ENCODE data around the gene ZNF260.
"Not testable (repeated sequence)": the region's sequence is repeated elsewhere in the genome, so short reads cannot be mapped to it uniquely, and the experiment has no call there.

ZNF260 gene

GRCh38 chr19:36490846-36491245, 37.2 kb downstream of the ZNF260 start:
- not testable (repeated sequence) for DNase-seq (ENCODE audit: low read depth in 2 of 2, low spot score in 1 of 2)

DNA sequence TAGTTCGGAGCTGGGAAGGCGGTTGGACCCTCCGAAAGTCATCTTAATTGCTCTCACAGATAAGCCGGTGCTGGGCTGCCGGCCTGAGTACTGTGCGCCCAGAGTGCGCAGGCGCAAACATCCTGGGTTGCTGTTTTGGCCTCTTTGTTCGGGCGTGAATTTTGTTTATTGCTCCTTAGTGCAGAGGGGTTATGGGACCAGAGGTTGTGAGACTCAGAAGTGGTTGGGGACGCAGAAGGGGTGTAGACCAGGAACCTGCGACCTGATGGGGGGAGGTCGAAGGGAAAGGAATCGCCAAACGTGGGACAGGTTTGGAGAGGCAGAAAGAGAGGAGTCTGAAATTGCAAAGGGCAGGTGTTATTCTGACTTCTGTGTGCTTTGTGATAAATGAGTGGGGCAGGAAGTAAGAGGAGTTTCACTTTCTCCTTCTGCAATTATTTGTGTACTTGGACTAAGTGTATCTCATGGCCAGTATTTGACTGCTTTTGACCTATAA, 38.1 kb downstream of the ZNF260 start:
- DNase-seq (ENCODE audit: low read depth in 2 of 2, low spot score in 1 of 2) = peak; percentile 30 to 54

DNA sequence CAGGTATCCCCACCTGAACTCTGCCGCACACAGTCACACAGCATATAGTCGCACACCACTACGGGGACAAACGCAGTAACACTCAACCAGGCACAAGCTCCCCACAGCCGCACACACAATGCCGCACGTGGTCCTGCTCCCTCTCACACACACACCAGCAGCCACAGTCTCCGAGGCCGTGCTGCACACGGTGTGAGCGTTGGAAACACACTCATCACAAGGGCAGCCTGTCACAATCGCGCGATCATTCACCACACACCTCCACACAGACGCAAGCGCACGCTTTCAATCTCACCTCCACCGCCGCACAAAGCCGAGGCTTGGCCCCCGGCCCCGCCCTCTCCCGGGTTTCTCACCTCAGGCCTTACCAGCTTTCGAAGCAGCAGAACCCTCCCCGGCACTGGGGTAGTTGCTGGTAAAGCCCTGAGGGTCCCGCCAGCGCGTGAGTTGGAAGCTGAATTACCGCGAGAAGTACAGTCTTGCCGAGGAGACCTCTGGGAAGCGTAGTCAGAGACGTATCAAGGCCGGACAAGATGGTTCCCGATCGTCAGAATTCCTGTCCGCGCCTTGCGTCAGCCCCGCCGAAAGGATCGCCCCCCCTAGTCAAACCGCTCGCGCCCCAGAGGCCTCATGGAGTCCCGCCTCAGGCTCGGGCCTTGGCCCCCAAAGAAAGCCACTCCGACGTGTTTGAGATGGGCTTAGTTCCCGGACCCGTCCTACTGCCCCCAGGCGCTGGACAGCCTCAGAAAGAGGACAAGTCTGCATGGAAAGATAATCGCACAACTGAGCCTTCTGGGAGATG, 38.8 kb downstream of the ZNF260 start, which contains the start of gene ZNF566:
Gene ZNF566 (minus strand): TSS at position 444 of the 802 bp plus-strand sequence. CDS start 13,004 bp downstream, outside the sequence.
- peak; percentile 81 to 83 for DNase-seq (ENCODE audit: low read depth in 2 of 2, low spot score in 1 of 2)

- DNase-seq (ENCODE audit: low read depth in 2 of 2, low spot score in 1 of 2) = peak in 1 of 2 donors; percentile 5
Observed at GRCh38 chr19:36488846-36489117, 39.3 kb downstream of the ZNF260 start.

GRCh38 chr19:36488118-36488845, 39.8 kb downstream of the ZNF260 start:
- DNase-seq (ENCODE audit: low read depth in 2 of 2, low spot score in 1 of 2) = no peak

- DNase-seq (ENCODE audit: low read depth in 2 of 2, low spot score in 1 of 2) = no peak
Observed at GRCh38 chr19:36483653-36484052, 44.4 kb downstream of the ZNF260 start.

- DNase-seq (ENCODE audit: low read depth in 2 of 2, low spot score in 1 of 2) = no peak
Observed at GRCh38 chr19:36482876-36483275, 45.2 kb downstream of the ZNF260 start.

Data from stimulated activated CD8-positive, alpha-beta memory T cell treated with anti-CD3 and anti-CD28 coated beads, Interleukin-4, amount 100 ng/mL, for 1 hour (primary cell).